ENCODE data around the gene KATNAL2. TPM values are rescaled to one million over a fixed set of nuclear protein-coding genes. Genes with fewer than 3 reads are reported as not detected.
"Not testable (repeated sequence)": the region's sequence is repeated elsewhere in the genome, so short reads cannot be mapped to it uniquely, and the experiment has no call there.

KATNAL2 gene
- total and polyA plus RNA-seq, 2 experiments from 2014 or later: 4.3 to 4.4 TPM

DNA sequence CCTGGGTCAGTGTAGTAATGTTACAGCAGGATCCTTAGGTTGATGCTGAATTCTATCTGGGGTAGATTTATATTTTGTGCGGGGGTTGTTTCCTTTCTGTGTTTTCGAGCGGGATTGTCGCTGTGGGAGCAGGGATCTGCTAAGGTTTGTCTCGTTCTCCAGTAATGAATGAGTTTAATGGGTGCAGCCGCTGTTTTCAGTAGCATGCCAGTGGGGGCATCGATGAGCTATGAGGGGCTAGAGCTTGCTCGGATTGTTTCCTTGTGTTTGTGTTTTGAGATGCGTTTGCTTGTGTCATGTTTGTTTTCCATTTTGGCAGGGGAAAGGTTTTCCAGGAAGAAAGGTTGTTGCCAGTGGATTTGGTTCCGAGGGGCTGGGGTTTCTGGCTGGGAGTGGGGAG, 48.9 kb downstream of the KATNAL2 start:
- H3K4me1 ChIP-seq (ENCODE audit: insufficient read depth); H3K9me2 ChIP-seq (replicated peaks; ENCODE audit: insufficient read depth); H3K9me3 ChIP-seq (ENCODE audit: low read depth); H3K27ac ChIP-seq; H3K79me2 ChIP-seq; H3K4me2 ChIP-seq; H4K20me1 ChIP-seq (ENCODE audit: insufficient read depth, poor library complexity, severe bottlenecking); H3K36me3 ChIP-seq (replicated peaks; ENCODE audit: insufficient read depth, low read depth); H3K27me3 ChIP-seq; H2AFZ ChIP-seq; DNase-seq (ENCODE audit: low spot score); H3K4me3 ChIP-seq: not testable (repeated sequence)
- WGBS (ENCODE audit: low lambda C conversion rate, missing lambda C conversion rate): no CpG with 5 or more reads among the region's 10 CpGs

DNA sequence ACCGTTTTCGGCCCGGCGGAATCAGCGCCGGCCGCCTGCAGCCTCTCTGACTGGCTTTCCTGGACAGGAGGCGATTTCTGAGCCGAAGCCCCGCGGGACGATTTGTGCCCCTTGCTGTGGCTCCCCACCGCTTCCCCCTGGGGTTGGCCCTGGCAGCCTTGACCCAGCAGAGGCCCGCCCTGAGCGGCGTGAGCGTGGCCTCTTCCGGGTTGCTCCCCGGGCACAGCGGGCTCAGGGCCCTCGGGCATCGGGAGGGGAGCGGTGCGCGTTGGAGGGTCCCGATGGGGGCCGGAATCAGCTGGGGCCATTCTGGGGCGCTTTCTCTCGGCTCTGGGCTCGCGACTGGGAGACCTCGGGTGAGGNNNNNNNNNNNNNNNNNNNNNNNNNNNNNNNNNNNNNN, 52.1 kb downstream of the KATNAL2 start:
- WGBS (ENCODE audit: low lambda C conversion rate, missing lambda C conversion rate): no CpG with 5 or more reads among the region's 32 CpGs

DNA sequence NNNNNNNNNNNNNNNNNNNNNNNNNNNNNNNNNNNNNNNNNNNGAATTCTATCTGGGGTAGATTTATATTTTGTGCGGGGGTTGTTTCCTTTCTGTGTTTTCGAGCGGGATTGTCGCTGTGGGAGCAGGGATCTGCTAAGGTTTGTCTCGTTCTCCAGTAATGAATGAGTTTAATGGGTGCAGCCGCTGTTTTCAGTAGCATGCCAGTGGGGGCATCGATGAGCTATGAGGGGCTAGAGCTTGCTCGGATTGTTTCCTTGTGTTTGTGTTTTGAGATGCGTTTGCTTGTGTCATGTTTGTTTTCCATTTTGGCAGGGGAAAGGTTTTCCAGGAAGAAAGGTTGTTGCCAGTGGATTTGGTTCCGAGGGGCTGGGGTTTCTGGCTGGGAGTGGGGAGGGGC, 102.5 kb downstream of the KATNAL2 start:
- not testable (repeated sequence) for H2AFZ ChIP-seq; DNase-seq (ENCODE audit: low spot score); H3K27ac ChIP-seq; H4K20me1 ChIP-seq (ENCODE audit: insufficient read depth, poor library complexity, severe bottlenecking); H3K4me3 ChIP-seq; H3K4me2 ChIP-seq; H3K9me3 ChIP-seq (ENCODE audit: low read depth); H3K36me3 ChIP-seq (replicated peaks; ENCODE audit: insufficient read depth, low read depth); H3K4me1 ChIP-seq (ENCODE audit: insufficient read depth); H3K79me2 ChIP-seq; H3K27me3 ChIP-seq; H3K9me2 ChIP-seq (replicated peaks; ENCODE audit: insufficient read depth)
- no CpG with 5 or more reads among the region's 10 CpGs for WGBS (ENCODE audit: low lambda C conversion rate, missing lambda C conversion rate)

More for the DNA sequence above, 52.1 kb downstream of the KATNAL2 start:
- H3K4me3 ChIP-seq; H3K27me3 ChIP-seq; DNase-seq (ENCODE audit: low spot score); H3K4me1 ChIP-seq (ENCODE audit: insufficient read depth); H3K36me3 ChIP-seq (replicated peaks; ENCODE audit: insufficient read depth, low read depth); H3K27ac ChIP-seq; H4K20me1 ChIP-seq (ENCODE audit: insufficient read depth, poor library complexity, severe bottlenecking); H3K9me2 ChIP-seq (replicated peaks; ENCODE audit: insufficient read depth); H3K4me2 ChIP-seq; H3K9me3 ChIP-seq (ENCODE audit: low read depth); H2AFZ ChIP-seq; H3K79me2 ChIP-seq: not testable (repeated sequence)

DNA sequence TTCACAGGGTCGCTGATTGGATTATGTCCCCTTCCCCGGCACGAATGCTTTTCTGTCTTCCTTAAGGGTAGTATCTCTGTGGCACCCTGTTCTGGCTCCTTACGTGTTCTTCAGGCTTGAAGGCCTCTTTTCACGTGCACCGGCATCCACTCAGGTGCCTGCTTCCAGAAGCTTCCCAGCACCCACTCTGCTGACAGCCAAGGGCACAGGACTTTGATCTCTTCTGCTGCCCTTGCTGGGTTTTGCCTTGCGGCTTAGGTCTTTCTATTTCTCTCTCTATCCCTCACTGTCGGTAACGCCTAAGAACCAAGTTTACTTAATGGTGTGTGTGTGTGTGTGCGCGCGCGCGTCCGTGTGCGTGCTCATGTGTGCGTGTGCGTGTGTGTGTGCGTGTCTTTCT, 103.4 kb downstream of the KATNAL2 start:
- no CpG with 5 or more reads among the region's 19 CpGs for WGBS (ENCODE audit: low lambda C conversion rate, missing lambda C conversion rate)

DNA sequence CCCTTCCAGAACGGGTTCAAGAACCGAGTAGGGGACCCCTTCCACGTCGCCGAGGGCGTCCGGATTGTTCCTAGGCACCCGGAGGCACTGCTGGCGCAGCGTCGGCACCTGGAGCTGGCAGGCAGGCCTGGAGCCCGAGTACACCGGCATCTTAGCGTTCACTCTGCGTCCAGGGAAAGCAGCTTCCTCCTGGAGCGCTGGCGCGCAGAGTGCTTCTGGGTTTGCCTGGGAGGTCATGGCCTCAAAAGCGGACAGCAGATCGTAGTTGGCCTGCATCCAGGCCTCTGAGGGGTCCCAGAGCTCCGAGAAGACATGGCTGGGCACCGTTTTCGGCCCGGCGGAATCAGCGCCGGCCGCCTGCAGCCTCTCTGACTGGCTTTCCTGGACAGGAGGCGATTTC, 105.4 kb downstream of the KATNAL2 start:
- not testable (repeated sequence) for H3K27ac ChIP-seq; H3K9me2 ChIP-seq (replicated peaks; ENCODE audit: insufficient read depth); H3K27me3 ChIP-seq; H3K4me3 ChIP-seq; H3K9me3 ChIP-seq (ENCODE audit: low read depth); DNase-seq (ENCODE audit: low spot score); H4K20me1 ChIP-seq (ENCODE audit: insufficient read depth, poor library complexity, severe bottlenecking); H3K79me2 ChIP-seq; H3K4me2 ChIP-seq; H3K4me1 ChIP-seq (ENCODE audit: insufficient read depth); H2AFZ ChIP-seq; H3K36me3 ChIP-seq (replicated peaks; ENCODE audit: insufficient read depth, low read depth)
- WGBS (ENCODE audit: low lambda C conversion rate, missing lambda C conversion rate): 98% methylated on average over 18 of the region's 29 CpGs

More for the DNA sequence above, 103.4 kb downstream of the KATNAL2 start:
- not testable (repeated sequence) for DNase-seq (ENCODE audit: low spot score); H3K9me2 ChIP-seq (replicated peaks; ENCODE audit: insufficient read depth); H2AFZ ChIP-seq; H3K79me2 ChIP-seq; H3K4me3 ChIP-seq; H4K20me1 ChIP-seq (ENCODE audit: insufficient read depth, poor library complexity, severe bottlenecking); H3K27me3 ChIP-seq; H3K36me3 ChIP-seq (replicated peaks; ENCODE audit: insufficient read depth, low read depth); H3K9me3 ChIP-seq (ENCODE audit: low read depth); H3K27ac ChIP-seq; H3K4me1 ChIP-seq (ENCODE audit: insufficient read depth); H3K4me2 ChIP-seq

DNA sequence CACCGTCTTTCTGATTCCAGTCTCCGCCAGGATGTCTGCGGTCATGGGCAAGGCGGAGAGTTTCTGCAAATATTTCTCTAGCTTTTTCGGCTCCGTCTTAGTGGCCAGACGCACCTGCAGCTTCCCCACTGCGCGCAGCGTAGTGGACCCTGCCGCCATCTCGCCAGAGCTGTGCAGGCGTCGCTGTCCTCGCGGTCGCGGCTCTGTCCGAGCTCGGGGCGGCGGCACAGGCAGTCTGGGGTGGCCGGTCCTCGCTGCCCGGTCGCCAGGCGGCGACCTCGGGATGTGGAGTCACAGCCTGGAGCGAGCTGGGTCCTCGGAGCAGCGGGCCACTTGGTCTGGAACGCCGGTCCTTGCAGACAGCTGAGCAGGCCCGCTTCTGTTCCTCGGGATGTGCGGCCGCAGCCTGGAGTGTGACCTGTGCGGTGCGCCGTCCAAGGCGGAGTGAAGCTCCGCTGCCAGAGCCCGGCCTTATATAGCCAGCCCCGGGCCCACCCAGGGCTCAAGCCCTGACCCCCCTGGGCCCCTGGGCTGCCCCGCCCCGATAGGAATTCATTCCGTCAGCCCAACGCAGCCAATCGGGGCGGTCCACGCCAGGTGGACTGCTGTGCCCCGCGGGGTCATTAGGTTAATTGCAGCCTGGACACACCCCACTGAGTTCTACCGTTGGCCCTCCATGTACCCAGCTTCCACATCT, 106.5 kb downstream of the KATNAL2 start:
- not testable (repeated sequence) for H4K20me1 ChIP-seq (ENCODE audit: insufficient read depth, poor library complexity, severe bottlenecking); H3K9me3 ChIP-seq (ENCODE audit: low read depth); H2AFZ ChIP-seq; H3K27me3 ChIP-seq; H3K9me2 ChIP-seq (replicated peaks; ENCODE audit: insufficient read depth); H3K4me3 ChIP-seq; H3K4me1 ChIP-seq (ENCODE audit: insufficient read depth); H3K36me3 ChIP-seq (replicated peaks; ENCODE audit: insufficient read depth, low read depth); DNase-seq (ENCODE audit: low spot score); H3K27ac ChIP-seq; H3K4me2 ChIP-seq; H3K79me2 ChIP-seq
- WGBS (ENCODE audit: low lambda C conversion rate, missing lambda C conversion rate): no CpG with 5 or more reads among the region's 55 CpGs

DNA sequence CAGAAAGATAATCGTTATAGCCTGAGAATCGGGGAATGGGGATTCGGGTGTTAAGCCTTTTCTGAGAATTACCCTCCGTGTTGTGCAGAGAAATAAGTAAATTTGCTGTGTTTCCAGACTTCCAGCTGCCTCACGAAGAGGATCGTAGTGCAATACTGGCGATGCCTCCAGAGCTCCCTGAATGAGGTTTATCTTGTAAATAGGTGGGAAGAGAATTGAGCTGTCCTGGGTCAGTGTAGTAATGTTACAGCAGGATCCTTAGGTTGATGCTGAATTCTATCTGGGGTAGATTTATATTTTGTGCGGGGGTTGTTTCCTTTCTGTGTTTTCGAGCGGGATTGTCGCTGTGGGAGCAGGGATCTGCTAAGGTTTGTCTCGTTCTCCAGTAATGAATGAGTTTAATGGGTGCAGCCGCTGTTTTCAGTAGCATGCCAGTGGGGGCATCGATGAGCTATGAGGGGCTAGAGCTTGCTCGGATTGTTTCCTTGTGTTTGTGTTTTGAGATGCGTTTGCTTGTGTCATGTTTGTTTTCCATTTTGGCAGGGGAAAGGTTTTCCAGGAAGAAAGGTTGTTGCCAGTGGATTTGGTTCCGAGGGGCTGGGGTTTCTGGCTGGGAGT, 108.3 kb downstream of the KATNAL2 start:
- not testable (repeated sequence) for H2AFZ ChIP-seq; H3K27me3 ChIP-seq; H3K79me2 ChIP-seq; H3K9me3 ChIP-seq (ENCODE audit: low read depth); H4K20me1 ChIP-seq (ENCODE audit: insufficient read depth, poor library complexity, severe bottlenecking); H3K4me2 ChIP-seq; H3K9me2 ChIP-seq (replicated peaks; ENCODE audit: insufficient read depth); H3K27ac ChIP-seq; H3K4me1 ChIP-seq (ENCODE audit: insufficient read depth); H3K4me3 ChIP-seq; H3K36me3 ChIP-seq (replicated peaks; ENCODE audit: insufficient read depth, low read depth); DNase-seq (ENCODE audit: low spot score)
- 93% methylated on average over 11 of the region's 17 CpGs for WGBS (ENCODE audit: low lambda C conversion rate, missing lambda C conversion rate)

DNA sequence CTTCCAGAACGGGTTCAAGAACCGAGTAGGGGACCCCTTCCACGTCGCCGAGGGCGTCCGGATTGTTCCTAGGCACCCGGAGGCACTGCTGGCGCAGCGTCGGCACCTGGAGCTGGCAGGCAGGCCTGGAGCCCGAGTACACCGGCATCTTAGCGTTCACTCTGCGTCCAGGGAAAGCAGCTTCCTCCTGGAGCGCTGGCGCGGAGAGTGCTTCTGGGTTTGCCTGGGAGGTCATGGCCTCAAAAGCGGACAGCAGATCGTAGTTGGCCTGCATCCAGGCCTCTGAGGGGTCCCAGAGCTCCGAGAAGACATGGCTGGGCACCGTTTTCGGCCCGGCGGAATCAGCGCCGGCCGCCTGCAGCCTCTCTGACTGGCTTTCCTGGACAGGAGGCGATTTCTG, 111.3 kb downstream of the KATNAL2 start:
- not testable (repeated sequence) for H3K36me3 ChIP-seq (replicated peaks; ENCODE audit: insufficient read depth, low read depth); H3K4me2 ChIP-seq; H3K4me3 ChIP-seq; H3K79me2 ChIP-seq; H3K27me3 ChIP-seq; H3K9me3 ChIP-seq (ENCODE audit: low read depth); H3K9me2 ChIP-seq (replicated peaks; ENCODE audit: insufficient read depth); H2AFZ ChIP-seq; H3K27ac ChIP-seq; H3K4me1 ChIP-seq (ENCODE audit: insufficient read depth); H4K20me1 ChIP-seq (ENCODE audit: insufficient read depth, poor library complexity, severe bottlenecking); DNase-seq (ENCODE audit: low spot score)
- 99% methylated on average over 11 of the region's 29 CpGs for WGBS (ENCODE audit: low lambda C conversion rate, missing lambda C conversion rate)

DNA sequence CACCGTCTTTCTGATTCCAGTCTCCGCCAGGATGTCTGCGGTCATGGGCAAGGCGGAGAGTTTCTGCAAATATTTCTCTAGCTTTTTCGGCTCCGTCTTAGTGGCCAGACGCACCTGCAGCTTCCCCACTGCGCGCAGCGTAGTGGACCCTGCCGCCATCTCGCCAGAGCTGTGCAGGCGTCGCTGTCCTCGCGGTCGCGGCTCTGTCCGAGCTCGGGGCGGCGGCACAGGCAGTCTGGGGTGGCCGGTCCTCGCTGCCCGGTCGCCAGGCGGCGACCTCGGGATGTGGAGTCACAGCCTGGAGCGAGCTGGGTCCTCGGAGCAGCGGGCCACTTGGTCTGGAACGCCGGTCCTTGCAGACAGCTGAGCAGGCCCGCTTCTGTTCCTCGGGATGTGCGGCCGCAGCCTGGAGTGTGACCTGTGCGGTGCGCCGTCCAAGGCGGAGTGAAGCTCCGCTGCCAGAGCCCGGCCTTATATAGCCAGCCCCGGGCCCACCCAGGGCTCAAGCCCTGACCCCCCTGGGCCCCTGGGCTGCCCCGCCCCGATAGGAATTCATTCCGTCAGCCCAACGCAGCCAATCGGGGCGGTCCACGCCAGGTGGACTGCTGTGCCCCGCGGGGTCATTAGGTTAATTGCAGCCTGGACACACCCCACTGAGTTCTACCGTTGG, 112.4 kb downstream of the KATNAL2 start:
- H3K4me2 ChIP-seq; H3K27me3 ChIP-seq; H3K4me1 ChIP-seq (ENCODE audit: insufficient read depth); H3K27ac ChIP-seq; H4K20me1 ChIP-seq (ENCODE audit: insufficient read depth, poor library complexity, severe bottlenecking); H3K9me2 ChIP-seq (replicated peaks; ENCODE audit: insufficient read depth); H3K4me3 ChIP-seq; H3K9me3 ChIP-seq (ENCODE audit: low read depth); H3K36me3 ChIP-seq (replicated peaks; ENCODE audit: insufficient read depth, low read depth); H2AFZ ChIP-seq; DNase-seq (ENCODE audit: low spot score); H3K79me2 ChIP-seq: not testable (repeated sequence)
- no CpG with 5 or more reads among the region's 55 CpGs for WGBS (ENCODE audit: low lambda C conversion rate, missing lambda C conversion rate)
